ENCODE measurements around the gene HBE1. TPM values are rescaled to one million over a fixed set of nuclear protein-coding genes. Genes with fewer than 3 reads are reported as not detected.

Gene HBE1
- polyA plus RNA-seq, 3 donors: 0.10 to 0.14 TPM; not detected in 1

DNA sequence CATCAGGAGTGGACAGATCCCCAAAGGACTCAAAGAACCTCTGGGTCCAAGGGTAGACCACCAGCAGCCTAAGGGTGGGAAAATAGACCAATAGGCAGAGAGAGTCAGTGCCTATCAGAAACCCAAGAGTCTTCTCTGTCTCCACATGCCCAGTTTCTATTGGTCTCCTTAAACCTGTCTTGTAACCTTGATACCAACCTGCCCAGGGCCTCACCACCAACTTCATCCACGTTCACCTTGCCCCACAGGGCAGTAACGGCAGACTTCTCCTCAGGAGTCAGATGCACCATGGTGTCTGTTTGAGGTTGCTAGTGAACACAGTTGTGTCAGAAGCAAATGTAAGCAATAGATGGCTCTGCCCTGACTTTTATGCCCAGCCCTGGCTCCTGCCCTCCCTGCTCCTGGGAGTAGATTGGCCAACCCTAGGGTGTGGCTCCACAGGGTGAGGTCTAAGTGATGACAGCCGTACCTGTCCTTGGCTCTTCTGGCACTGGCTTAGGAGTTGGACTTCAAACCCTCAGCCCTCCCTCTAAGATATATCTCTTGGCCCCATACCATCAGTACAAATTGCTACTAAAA lies 42.9 kb downstream of the HBE1 start, which contains the start of gene HBB:
Gene HBB (minus strand): TSS at position 340 of the 579 bp plus-strand sequence. CDS start 50 bp downstream, at position 290.
- H3K27ac ChIP-seq (ENCODE audit: low read depth, low read length): no peak within 1 kb of the TSS
- WGBS, 3 donors: 80 to 88% (median 83%) methylated on average over 3 of the region's 3 CpGs

GRCh38 chr11:5225480-5225871 lies 44.3 kb downstream of the HBE1 start:
- no peak overlapping the region for H3K27ac ChIP-seq (ENCODE audit: low read depth, low read length)
- 58 to 67% (median 65%) methylated on average over 2 of the region's 2 CpGs for WGBS, 3 donors

GRCh38 chr11:5224538-5225479 lies 44.9 kb downstream of the HBE1 start:
- H3K27ac ChIP-seq (ENCODE audit: low read depth, low read length): no peak overlapping the region
- 74 to 78% (median 75%) methylated on average over 6 of the region's 6 CpGs for WGBS, 3 donors

DNA sequence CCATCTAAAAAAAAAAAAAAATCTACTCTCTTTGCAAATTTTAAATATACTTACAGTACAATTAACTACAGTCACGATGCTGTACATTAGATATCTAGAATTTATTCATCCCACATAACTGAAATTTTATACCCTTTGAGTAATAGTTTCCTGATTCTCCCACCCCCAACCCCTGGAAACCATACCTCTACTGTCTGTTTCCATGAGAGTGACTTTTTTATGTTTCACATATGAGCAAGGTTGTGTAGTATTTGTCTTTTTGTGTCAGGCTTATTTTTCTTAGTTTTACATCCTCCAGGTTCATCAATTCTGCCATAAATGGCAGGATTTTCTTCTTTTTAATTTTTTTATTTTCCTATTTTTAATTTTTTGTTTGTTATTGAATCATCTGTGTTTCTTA lies 46.1 kb downstream of the HBE1 start:
- 55 to 73% (median 70%) methylated on average over 1 of the region's 1 CpG for WGBS, 3 donors
- H3K27ac ChIP-seq (ENCODE audit: low read depth, low read length): no peak overlapping the region

- WGBS, 3 donors: 88 to 91% (median 90%) methylated on average over 6 of the region's 6 CpGs
Observed at GRCh38 chr11:5223146-5223545, 46.6 kb downstream of the HBE1 start.

More at GRCh38 chr11:5223146-5223545, 46.6 kb downstream of the HBE1 start:
- H3K27ac ChIP-seq (ENCODE audit: low read depth, low read length): no peak overlapping the region

Other genes starting within 250 kb of the HBE1 start
- not detected for gene OR52J3, start 223.4 kb downstream of the HBE1 start, polyA plus RNA-seq
- gene OR52E2, start 210.3 kb downstream of the HBE1 start, polyA plus RNA-seq: not detected
- gene OR52E1, start 200.4 kb downstream of the HBE1 start, polyA plus RNA-seq: not detected
- not detected for gene OR52A5, start 131.6 kb downstream of the HBE1 start, polyA plus RNA-seq
- not detected for gene OR52A1, start 115.2 kb downstream of the HBE1 start, polyA plus RNA-seq
- gene OR51V1, start 69.3 kb downstream of the HBE1 start, polyA plus RNA-seq: not detected
- 100 to 1,000 TPM in 1 of 3 donors, 10 to 100 TPM in 2; 12.9 to 541 (median 41.6) TPM for gene HBB, start 42.9 kb downstream of the HBE1 start, polyA plus RNA-seq
- under 1 TPM in 1 of 3 donors, not detected in 2; 0.30 TPM for gene HBD, start 35.5 kb downstream of the HBE1 start, polyA plus RNA-seq
- not detected for gene HBG1, start 20.1 kb downstream of the HBE1 start, polyA plus RNA-seq
- gene HBG2, start 15.2 kb downstream of the HBE1 start, polyA plus RNA-seq: not detected
- not detected for gene OR51B4, start 32.0 kb upstream of the HBE1 start, polyA plus RNA-seq
- gene OR51B2, start 54.4 kb upstream of the HBE1 start, polyA plus RNA-seq: not detected
- not detected for gene OR51B5, start 73.6 kb upstream of the HBE1 start, polyA plus RNA-seq
- gene OR51B6, start 81.6 kb upstream of the HBE1 start, polyA plus RNA-seq: not detected
- not detected for gene OR51M1, start 113.9 kb upstream of the HBE1 start, polyA plus RNA-seq
- not detected for gene OR51Q1, start 152.2 kb upstream of the HBE1 start, polyA plus RNA-seq
- gene OR51I1, start 171.6 kb upstream of the HBE1 start, polyA plus RNA-seq: not detected
- gene OR51I2, start 179.4 kb upstream of the HBE1 start, polyA plus RNA-seq: not detected
- not detected for gene OR52D1, start 218.7 kb upstream of the HBE1 start, polyA plus RNA-seq
- gene UBQLN3, start 240.0 kb upstream of the HBE1 start, polyA plus RNA-seq: not detected
- under 1 TPM; 0.08 to 0.22 (median 0.09) TPM for gene UBQLNL, start 246.8 kb upstream of the HBE1 start, polyA plus RNA-seq